Kidney tubule cell (primary cell): ENCODE measurements around the gene CSNK1E.

ENCODE experiments used
- DNase-seq: peaks from one replicate; pipeline ENCODE4 v3.0.0-alpha.2; 2018; ENCODE audit warnings: low spot score

The CSNK1E gene

DNA sequence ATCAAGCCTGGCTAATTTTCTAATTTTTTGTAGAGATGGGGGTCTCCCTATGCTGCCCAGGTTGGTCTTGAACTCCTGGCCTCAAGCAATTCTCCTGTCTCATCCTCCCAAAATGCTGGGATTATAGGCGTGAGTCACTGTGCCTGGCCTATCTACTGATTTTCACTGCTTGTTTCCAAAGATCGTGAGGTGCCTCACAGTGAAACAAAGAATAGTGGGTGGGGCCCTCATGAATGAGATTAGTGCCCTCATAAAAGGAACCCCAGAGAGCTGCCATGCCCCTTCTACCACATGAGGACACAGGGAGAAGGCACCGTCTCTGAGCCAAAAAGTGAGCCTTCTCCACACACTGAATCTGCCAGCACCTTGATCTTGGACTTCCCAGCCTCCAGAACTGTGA is 67.9 kb downstream of the CSNK1E start:
- DNase-seq: no peak

DNA sequence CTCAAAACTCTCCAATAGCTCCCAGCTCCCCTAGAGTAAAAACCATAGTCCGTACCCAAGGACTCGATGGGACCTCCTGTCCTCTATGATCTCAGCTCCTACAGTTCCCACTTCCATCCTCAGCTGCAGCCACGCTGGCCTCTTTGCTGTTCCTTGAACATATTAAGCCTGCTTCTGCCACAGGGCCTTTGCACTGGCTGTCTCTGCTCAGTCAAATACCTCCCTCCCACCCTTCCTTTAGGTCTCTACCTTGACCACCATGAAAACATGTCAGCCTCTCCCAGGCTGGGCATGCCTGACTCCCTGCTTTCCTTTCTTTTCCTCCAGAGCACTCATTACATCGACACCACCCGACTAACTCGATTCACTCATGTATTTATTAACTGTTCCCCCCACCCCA is 69.0 kb downstream of the CSNK1E start:
- no peak for DNase-seq

DNA sequence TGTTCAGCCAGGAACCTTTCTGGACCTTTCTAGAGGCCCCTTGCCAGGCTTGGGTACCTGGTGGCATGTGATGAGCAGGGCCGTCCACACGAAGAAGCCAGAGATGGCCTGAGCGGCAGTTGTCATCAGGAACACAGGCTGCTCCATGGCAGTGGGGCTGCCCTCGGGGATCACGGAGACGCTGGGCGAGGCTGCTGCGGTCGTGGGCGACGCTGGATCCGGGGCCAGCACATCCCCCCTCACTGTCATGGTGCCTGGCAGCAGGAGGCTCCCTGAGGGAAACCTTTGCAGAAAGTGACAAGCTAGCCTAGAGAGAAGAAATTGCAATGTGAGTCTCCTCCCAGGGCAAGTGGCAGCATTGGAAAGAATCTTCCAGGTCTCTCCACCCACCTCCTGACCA is 69.5 kb downstream of the CSNK1E start:
- DNase-seq: no peak

DNA sequence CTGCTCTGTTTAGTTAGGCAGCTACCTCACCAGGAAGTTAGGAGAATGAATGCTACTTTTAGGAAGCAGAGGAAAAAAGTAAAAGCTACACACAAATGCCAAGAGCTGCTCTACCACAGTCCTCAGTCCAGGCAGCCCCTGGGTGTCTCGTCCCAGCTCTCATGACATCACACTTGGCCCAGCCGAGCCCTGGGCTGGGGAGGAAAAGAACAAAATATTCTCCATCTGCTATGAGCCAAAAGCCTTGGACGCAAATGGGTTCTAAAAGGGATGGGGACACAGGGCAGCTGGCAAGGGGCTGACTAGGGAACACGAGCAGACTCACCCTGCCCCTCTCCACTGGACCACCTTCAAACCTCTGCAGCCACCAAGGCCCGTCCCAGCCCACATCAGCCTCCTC is 70.5 kb downstream of the CSNK1E start:
- no peak for DNase-seq

DNA sequence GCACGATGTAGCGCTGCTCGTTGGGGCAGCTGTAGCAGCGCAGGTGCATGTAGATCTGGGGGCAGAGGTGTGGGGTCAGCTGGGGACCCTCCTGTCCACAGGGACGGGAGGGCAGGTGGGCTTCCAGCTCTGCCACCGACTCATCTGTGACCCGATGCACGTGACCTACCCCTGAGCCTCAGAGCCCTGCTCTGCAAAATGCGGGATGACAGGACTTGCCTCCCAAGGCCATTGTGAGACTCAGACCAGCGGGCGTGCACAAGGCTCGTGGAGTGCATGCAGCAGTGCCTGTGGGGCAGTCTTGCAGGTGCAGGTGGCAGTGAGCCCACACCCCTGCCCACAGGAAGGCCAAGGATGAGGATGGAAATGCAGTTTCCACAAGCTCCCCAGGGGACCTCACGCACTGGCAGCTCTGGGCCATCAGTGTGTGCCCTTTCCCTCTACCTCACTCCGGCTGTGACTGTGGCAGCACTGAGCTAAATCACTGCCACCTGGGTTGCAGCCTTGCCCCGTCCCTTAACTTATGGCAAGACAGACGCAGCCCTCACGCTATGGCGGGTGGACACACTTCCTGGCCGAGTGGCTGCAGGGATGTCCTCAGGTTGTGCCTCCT is 71.1 kb downstream of the CSNK1E start:
- DNase-seq: no peak

DNA sequence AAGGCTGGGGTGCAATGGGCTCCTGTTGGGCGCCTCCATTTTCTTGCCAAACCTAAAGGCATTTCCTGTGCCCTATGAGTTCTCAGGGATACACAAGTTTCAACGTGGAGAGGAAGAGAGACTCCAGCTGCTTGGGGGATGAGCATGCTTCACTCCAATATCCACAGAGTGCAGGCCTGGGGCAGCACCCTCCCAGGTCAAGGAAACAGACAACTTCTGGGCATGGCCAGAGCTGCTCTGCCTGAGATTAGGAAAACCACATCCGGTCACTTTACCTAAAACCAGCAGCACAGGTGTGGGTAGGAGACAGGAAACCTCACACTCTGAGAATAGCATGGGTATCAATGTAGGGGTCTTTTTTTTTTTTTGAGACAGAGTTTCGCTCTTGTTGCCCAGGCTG is 73.1 kb downstream of the CSNK1E start:
- DNase-seq: no peak

DNA sequence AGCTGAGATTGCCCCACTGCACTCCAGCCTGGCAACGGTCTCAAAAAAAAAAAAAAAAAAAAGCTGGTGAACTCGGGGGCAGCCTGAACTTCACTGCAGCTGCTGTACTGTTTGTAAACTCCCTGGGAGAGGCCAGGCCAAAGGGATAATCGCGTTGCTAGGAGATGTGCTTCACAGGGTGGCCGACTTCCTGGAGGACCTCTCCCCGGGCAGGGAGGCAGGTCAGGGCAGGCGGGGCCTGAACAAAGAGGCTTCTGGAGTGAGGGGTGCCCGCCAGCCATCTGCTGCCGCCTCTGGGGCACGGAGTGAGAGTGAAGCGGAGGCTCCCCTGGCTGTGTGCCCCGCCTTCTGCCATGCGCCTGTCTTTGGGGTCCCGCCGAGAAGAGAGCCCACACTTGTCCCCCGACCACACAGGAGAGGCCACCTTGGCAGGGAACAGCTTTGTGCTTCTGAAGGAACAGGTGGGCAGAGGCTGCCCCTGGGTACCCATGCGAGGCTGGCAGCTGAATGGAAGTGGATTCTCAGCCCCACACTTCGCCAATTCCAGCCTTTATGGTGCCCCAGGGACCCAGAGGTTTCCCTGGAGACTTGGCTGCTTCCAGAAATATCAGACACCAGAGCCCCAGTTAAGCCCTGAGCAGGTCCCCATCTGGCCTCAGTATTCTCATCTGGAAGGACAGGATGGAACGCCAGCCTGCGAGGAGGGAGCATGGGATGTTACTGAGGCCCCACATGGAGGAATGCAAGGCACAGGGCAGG is 74.0 kb downstream of the CSNK1E start:
- DNase-seq: no peak

DNA sequence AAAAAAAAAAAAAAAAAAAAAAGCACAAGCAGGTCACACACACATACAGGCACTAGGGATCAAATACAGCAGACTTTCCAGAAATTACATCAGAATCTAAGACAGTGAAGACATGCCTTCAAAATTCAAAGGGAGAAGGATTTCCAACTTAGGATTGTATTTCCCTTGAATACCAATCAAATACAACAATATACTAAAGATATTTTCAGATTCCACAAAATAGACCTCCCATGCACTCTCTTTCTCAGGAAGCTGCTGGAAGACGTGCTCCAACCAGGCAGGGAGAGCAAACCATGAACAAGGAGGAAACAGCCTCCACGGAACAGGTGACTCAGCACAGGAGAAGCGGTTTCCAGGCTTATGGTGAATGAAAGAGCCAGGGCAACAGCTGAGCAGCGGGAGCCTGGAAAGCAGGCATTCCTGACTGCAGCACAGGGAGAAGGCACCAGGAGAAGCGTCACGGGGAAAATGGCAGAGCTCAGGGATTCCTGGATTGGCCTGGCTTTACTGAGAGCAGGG is 76.4 kb downstream of the CSNK1E start:
- DNase-seq: peak; percentile 90
